ENCODE results near the gene SERPINF2. TPM values are rescaled to one million over a fixed set of nuclear protein-coding genes. Genes with fewer than 3 reads are reported as not detected.
"Not testable (repeated sequence)": the region's sequence is repeated elsewhere in the genome, so short reads cannot be mapped to it uniquely, and the experiment has no call there.

Gene SERPINF2
- total RNA-seq, 2 donors from 2014 or later, result 0.36 TPM; not detected in 1

GRCh38 chr17:1764705-1765104 is 22.0 kb downstream of the SERPINF2 start:
- DNase-seq (ENCODE audit: low spot score in 2 of 2); H3K36me3 Mint-ChIP-seq; H3K9me3 Mint-ChIP-seq; ATAC-seq: not testable (repeated sequence)
- peak overlapping the region; percentile 29 to 65 for H3K27ac Mint-ChIP-seq

GRCh38 chr17:1765576-1765975 is 22.9 kb downstream of the SERPINF2 start:
- no peaks in the 10 kb centered on the region for H3K36me3 Mint-ChIP-seq
- H3K9me3 Mint-ChIP-seq, result no peaks in the 10 kb centered on the region
- no peak overlapping the region for H3K27ac Mint-ChIP-seq
- no peak for DNase-seq (ENCODE audit: low spot score in 2 of 2)
- no peak for ATAC-seq

GRCh38 chr17:1766382-1767135 is 23.9 kb downstream of the SERPINF2 start:
- no peak for DNase-seq (ENCODE audit: low spot score in 2 of 2)
- Mint-ChIP-seq H3K36me3 (no peaks in the 10 kb centered on the region), H3K27ac (no peak overlapping the region), H3K9me3 (no peaks in the 10 kb centered on the region)
- no peak for ATAC-seq

- Mint-ChIP-seq H3K36me3 (no peaks in the 10 kb centered on the region), H3K9me3 (no peaks in the 10 kb centered on the region), H3K27ac (no peak overlapping the region)
- ATAC-seq, result no peak
- DNase-seq (ENCODE audit: low spot score in 2 of 2), result no peak
Observed at GRCh38 chr17:1767358-1767757, 24.7 kb downstream of the SERPINF2 start.

- H3K27ac Mint-ChIP-seq, result no peak overlapping the region
- no peaks in the 10 kb centered on the region for H3K9me3 Mint-ChIP-seq
- peak in 1 of 2 donors; percentile 35 for ATAC-seq
- no peaks in the 10 kb centered on the region for H3K36me3 Mint-ChIP-seq
- DNase-seq (ENCODE audit: low spot score in 2 of 2), result no peak
Observed at GRCh38 chr17:1769822-1770477, 27.3 kb downstream of the SERPINF2 start.

GRCh38 chr17:1773000-1773695 is 30.5 kb downstream of the SERPINF2 start:
- not testable (repeated sequence) for DNase-seq (ENCODE audit: low spot score in 2 of 2); H3K36me3 Mint-ChIP-seq; H3K9me3 Mint-ChIP-seq
- peak in 1 of 2 donors; percentile 39 for ATAC-seq
- peak overlapping the region in 1 of 2 donors; percentile 46 for H3K27ac Mint-ChIP-seq

- H3K27ac Mint-ChIP-seq, result no peak overlapping the region
- no peaks in the 10 kb centered on the region for H3K9me3 Mint-ChIP-seq
- DNase-seq (ENCODE audit: low spot score in 2 of 2) (no peak), ATAC-seq (no peak)
- H3K36me3 Mint-ChIP-seq, result no peaks in the 10 kb centered on the region
Observed at GRCh38 chr17:1773696-1774181, 31.1 kb downstream of the SERPINF2 start.

- Mint-ChIP-seq H3K36me3 (no peaks in the 10 kb centered on the region), H3K9me3 (no peaks in the 10 kb centered on the region), H3K27ac (no peak overlapping the region)
- ATAC-seq (no peak), DNase-seq (ENCODE audit: low spot score in 2 of 2) (no peak)
Observed at GRCh38 chr17:1774390-1775176, 31.9 kb downstream of the SERPINF2 start.

GRCh38 chr17:1776328-1776727 is 33.7 kb downstream of the SERPINF2 start:
- ATAC-seq (no peak), DNase-seq (ENCODE audit: low spot score in 2 of 2) (no peak)
- Mint-ChIP-seq H3K27ac (no peak overlapping the region), H3K9me3 (no peaks in the 10 kb centered on the region), H3K36me3 (no peaks in the 10 kb centered on the region)

- Mint-ChIP-seq H3K36me3 (no peaks in the 10 kb centered on the region), H3K9me3 (no peaks in the 10 kb centered on the region), H3K27ac (peak overlapping the region in 1 of 2 donors; percentile 33)
- no peak for ATAC-seq
- DNase-seq (ENCODE audit: low spot score in 2 of 2), result no peak
Observed at GRCh38 chr17:1776857-1777256, 34.2 kb downstream of the SERPINF2 start.

- H3K27ac Mint-ChIP-seq, result peak overlapping the region in 1 of 2 donors; percentile 36
- H3K36me3 Mint-ChIP-seq, result no peaks in the 10 kb centered on the region
- ATAC-seq, result no peak
Observed at GRCh38 chr17:1779571-1780131, 37.0 kb downstream of the SERPINF2 start.

GRCh38 chr17:1782171-1782567 is 39.5 kb downstream of the SERPINF2 start:
- Mint-ChIP-seq H3K9me3 (no peaks in the 10 kb centered on the region), H3K27ac (peak overlapping the region in 1 of 2 donors; percentile 78), H3K36me3 (peaks cover 0 to 4% of the 10 kb centered on the region in 2 donors)
- no peak for ATAC-seq
- no peak for DNase-seq (ENCODE audit: low spot score in 2 of 2)

More at GRCh38 chr17:1779571-1780131, 37.0 kb downstream of the SERPINF2 start:
- DNase-seq (ENCODE audit: low spot score in 2 of 2), result no peak
- no peaks in the 10 kb centered on the region for H3K9me3 Mint-ChIP-seq

GRCh38 chr17:1783271-1783670 is 40.6 kb downstream of the SERPINF2 start:
- peak in 1 of 2 donors; percentile 49 for ATAC-seq
- peak overlapping the region in 1 of 2 donors; percentile 78 for H3K27ac Mint-ChIP-seq
- H3K9me3 Mint-ChIP-seq, result no peaks in the 10 kb centered on the region
- DNase-seq (ENCODE audit: low spot score in 2 of 2), result no peak
- peaks cover 0 to 4% of the 10 kb centered on the region in 2 donors for H3K36me3 Mint-ChIP-seq

GRCh38 chr17:1783834-1784611 is 41.4 kb downstream of the SERPINF2 start:
- no peaks in the 10 kb centered on the region for H3K9me3 Mint-ChIP-seq
- no peak for DNase-seq (ENCODE audit: low spot score in 2 of 2)
- ATAC-seq, result peak in 1 of 2 donors; percentile 52
- peaks cover 0 to 4% of the 10 kb centered on the region in 2 donors for H3K36me3 Mint-ChIP-seq
- peak overlapping the region in 1 of 2 donors; percentile 58 for H3K27ac Mint-ChIP-seq

- DNase-seq (ENCODE audit: low spot score in 2 of 2), result no peak
- H3K9me3 Mint-ChIP-seq, result no peaks in the 10 kb centered on the region
- H3K36me3 Mint-ChIP-seq, result peaks cover 0 to 4% of the 10 kb centered on the region in 2 donors
- ATAC-seq, result no peak
- H3K27ac Mint-ChIP-seq, result peak overlapping the region; percentile 9 to 44
Observed at GRCh38 chr17:1785930-1786329, 43.3 kb downstream of the SERPINF2 start.

Data from activated naive CD4-positive, alpha-beta T cell treated with anti-CD3 and anti-CD28 coated beads, Interleukin-2, amount 50 U/mL, for 72 hours (primary cell).